DOHH2 (cell line): ENCODE measurements around the gene FHOD1.

Experiments used
- H3F3A ChIP-seq: fragments of 200-600 bp; sonication (generic), shearing (Covaris generic); 2 replicates; pipeline ENCODE4 v1.6.0; 2016; ENCODE audit warnings: antibody characterized with exemption, mild to moderate bottlenecking; ENCODE audit not compliant: control insufficient read depth, insufficient read depth
- H3K27ac ChIP-seq: fragments of 200-600 bp; sonication (generic); 2 replicates; pipeline ENCODE4 v1.5.1; 2014; ENCODE audit warnings: low read depth, mild to moderate bottlenecking, low read length, moderate library complexity
- H3K27me3 ChIP-seq: fragments of 200-600 bp; sonication (generic); 2 replicates; pipeline ENCODE4 v1.6.1; 2014; ENCODE audit warnings: mild to moderate bottlenecking, low read length, mixed read lengths; ENCODE audit not compliant: control insufficient read depth
- H3K36me3 ChIP-seq: fragments of 200-600 bp; sonication (generic); 2 replicates; pipeline ENCODE4 v1.6.1; 2014; ENCODE audit warnings: mild to moderate bottlenecking, low read length, moderate library complexity, mixed read lengths; ENCODE audit not compliant: control insufficient read depth
- H3K4me1 ChIP-seq: fragments of 200-600 bp; sonication (generic); 2 replicates; pipeline ENCODE4 v1.6.1; 2014; ENCODE audit warnings: mild to moderate bottlenecking, low read length, mixed read lengths; ENCODE audit not compliant: control insufficient read depth
- H3K4me2 ChIP-seq: fragments of 200-600 bp; sonication (generic); 2 replicates; pipeline ENCODE4 v1.6.0; 2014; ENCODE audit warnings: mild to moderate bottlenecking, low read length, moderate library complexity
- H3K4me3 ChIP-seq: fragments of 200-600 bp; sonication (generic); 2 replicates; pipeline ENCODE4 v1.5.1; 2014; ENCODE audit warnings: mild to moderate bottlenecking, low read length, mixed read lengths
- H3K79me2 ChIP-seq: fragments of 200-600 bp; sonication (generic); 2 replicates; pipeline ENCODE4 v1.6.1; 2014; ENCODE audit warnings: mild to moderate bottlenecking, low read length, mixed read lengths; ENCODE audit not compliant: control insufficient read depth
- H3K9me2 ChIP-seq: fragments of 200-600 bp; sonication (generic); replicated peaks from 2 replicates; pipeline ENCODE4 v1.6.1; 2014; ENCODE audit warnings: mild to moderate bottlenecking, low read length, mixed read lengths; ENCODE audit not compliant: control insufficient read depth
- H3K9me3 ChIP-seq: fragments of 200-600 bp; sonication (generic); 2 replicates; pipeline ENCODE4 v1.6.1; 2014; ENCODE audit warnings: antibody characterized with exemption, low read length, mixed read lengths; ENCODE audit not compliant: control insufficient read depth, insufficient read depth
- H4K20me1 ChIP-seq: fragments of 200-600 bp; sonication (generic); 2 replicates; pipeline ENCODE4 v1.6.0; 2014; ENCODE audit warnings: low read depth, mild to moderate bottlenecking, antibody characterized with exemption, low read length, moderate library complexity; ENCODE audit not compliant: control insufficient read depth, insufficient read depth
- CTCF ChIP-seq: fragments of 200-600 bp; sonication (generic); IDR thresholded peaks from one replicate; pipeline ENCODE4 v1.5.1; 2014; ENCODE audit warnings: antibody characterized with exemption, mild to moderate bottlenecking, low read depth, low read length; ENCODE audit not compliant: poor library complexity, severe bottlenecking
- EZH2phosphoT487 ChIP-seq: fragments of 200-600 bp; sonication (generic); IDR thresholded peaks from 2 replicates; pipeline ENCODE4 v1.6.1; 2017; ENCODE audit warnings: borderline replicate concordance, mild to moderate bottlenecking, antibody characterized with exemption, low read length, moderate library complexity, mixed read lengths

Gene FHOD1

DNA sequence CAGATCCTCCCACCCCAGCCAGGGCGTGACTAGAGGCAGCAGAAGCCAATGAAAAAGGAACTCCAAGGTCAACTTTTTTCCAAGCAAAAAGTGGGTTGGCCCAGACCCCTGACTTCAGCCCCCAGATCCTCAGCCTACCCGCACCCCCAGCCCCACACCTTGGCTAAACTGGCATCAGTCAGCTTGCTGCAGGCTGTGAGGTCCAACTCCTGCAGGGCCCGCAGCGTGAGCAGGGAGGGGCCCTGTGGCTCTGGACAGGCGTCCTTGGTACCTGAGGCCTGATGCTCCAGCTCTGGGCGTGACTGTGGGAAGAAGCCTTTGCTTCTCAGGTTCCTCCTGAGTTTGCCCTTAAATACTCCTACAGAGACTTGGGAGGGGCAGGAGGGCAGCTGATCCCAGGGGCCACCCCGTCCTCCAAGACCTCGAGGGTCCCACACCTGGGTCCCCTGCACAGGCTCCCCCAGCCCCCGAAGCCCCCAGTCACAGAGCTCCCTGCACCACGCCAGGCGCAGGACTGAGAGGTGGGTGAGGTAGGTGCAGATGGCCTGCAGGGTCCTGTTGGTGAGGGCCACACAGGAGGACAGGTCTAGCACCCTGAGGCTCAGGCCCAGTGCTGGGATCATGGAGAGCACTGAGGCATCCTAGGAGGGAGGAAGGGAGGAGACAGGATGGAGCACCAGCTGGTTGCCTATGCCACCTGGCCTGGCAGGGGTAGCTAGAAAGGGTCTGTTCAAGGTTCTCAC, 39.0 kb downstream of the FHOD1 start:
- no peak for TF ChIP-seq EZH2phosphoT487
- no peak for TF ChIP-seq CTCF
- Histone ChIP-seq H3K4me2 (no peak overlapping the region), H3K4me1 (no peaks in the 10 kb centered on the region), H3K36me3 (peaks cover 10% of the 10 kb centered on the region), H3K27ac (no peak overlapping the region), H3F3A (no peaks in the 10 kb centered on the region; the same call in 1 of the 2 replicates), H3K4me3 (no peak overlapping the region), H3K79me2 (no peaks in the 10 kb centered on the region), H3K9me3 (no peaks in the 10 kb centered on the region), H3K9me2 (no peaks in the 10 kb centered on the region), H4K20me1 (no peaks in the 10 kb centered on the region), H3K27me3 (peaks cover 3% of the 10 kb centered on the region; the same call in 1 of the 2 replicates)

DNA sequence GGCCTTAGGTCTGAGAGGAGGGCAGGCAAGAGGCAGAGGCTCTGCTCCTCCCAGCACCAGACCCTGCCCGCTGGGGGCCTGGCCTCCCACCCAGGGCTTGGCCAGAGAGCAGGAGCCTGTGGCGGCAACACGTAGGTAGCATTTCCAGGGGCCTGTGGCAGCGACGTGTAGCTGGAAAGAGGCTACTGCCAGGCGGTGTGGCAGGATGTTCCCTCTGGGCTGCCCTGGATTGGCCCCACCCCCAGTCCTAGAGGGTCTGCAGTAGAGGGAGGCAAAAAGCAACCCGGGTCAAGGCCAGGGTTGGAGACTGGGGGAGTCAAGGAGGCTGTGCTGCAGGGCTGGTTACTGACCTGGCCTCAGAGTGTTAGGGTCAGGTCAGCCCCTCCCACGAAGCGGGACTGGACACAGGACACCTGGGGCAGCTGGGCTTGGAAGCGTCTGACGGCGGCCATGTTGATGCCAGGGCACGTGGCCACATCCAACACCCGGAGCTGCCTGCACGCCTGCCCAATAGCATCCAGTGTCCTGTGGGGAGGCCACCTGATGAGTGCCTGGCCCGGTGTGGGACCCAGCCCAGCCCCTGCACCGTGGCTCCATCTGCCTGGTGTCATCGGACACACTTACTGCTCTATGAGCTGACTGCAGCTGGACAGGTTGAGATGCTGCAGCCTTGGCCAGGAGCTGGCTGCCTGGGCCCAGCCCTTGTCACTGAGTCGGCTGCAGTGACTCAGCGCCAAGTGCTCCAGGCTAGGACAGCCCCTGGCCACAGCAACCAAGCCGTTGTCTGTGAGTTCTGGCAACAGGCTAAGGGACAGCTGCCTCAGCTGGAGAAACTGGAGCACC, 39.8 kb downstream of the FHOD1 start:
- Histone ChIP-seq H3K4me1 (no peaks in the 10 kb centered on the region), H3K27me3 (peaks cover 3% of the 10 kb centered on the region; the same call in 1 of the 2 replicates), H3K9me3 (no peaks in the 10 kb centered on the region), H3K4me3 (no peak overlapping the region), H3K4me2 (no peak overlapping the region), H4K20me1 (no peaks in the 10 kb centered on the region), H3K79me2 (no peaks in the 10 kb centered on the region), H3F3A (no peaks in the 10 kb centered on the region; the same call in 1 of the 2 replicates), H3K27ac (no peak overlapping the region), H3K9me2 (no peaks in the 10 kb centered on the region), H3K36me3 (peaks cover 18% of the 10 kb centered on the region)
- TF ChIP-seq EZH2phosphoT487 = no peak
- no peak for TF ChIP-seq CTCF

DNA sequence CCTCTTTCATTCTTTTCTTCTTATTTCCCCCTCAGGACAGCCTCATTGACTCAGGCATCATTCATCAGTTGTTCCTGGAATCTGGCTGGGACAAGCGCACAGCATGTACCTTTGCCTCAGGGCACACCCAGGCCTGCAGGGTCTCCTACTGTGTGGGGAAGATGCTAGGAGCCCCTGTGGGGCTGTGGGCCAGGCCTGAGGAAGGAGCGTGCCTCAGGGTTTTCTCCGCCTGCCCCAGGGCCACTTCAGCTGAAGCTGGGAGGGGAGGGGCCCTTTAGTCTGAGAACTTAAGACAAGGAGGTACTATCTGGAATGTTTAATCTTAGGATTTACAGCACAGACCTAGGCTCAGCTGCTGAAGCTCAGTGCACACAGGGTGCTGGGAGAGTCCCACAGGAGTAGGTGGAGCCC, 40.4 kb downstream of the FHOD1 start:
- H3K36me3 ChIP-seq = peaks cover 24% of the 10 kb centered on the region
- H4K20me1 ChIP-seq = no peaks in the 10 kb centered on the region
- no peaks in the 10 kb centered on the region for H3K79me2 ChIP-seq
- H3K4me2 ChIP-seq = no peak overlapping the region
- H3K4me3 ChIP-seq = no peak overlapping the region
- H3K27me3 ChIP-seq = peaks cover 2% of the 10 kb centered on the region; the same call in 1 of the 2 replicates
- H3K4me1 ChIP-seq = no peaks in the 10 kb centered on the region
- TF ChIP-seq EZH2phosphoT487 (no peak), CTCF (no peak)
- no peaks in the 10 kb centered on the region; the same call in 1 of the 2 replicates for H3F3A ChIP-seq
- H3K27ac ChIP-seq = no peak overlapping the region
- H3K9me3 ChIP-seq = no peaks in the 10 kb centered on the region
- no peaks in the 10 kb centered on the region for H3K9me2 ChIP-seq
